Ramos (cell line): ENCODE measurements around the gene EN2.

Source experiments
- in situ Hi-C: fragments of 300-500 bp; cut with MboI; formaldehyde crosslinking; loops from one replicate; pipeline ENCODE4 v1.14.3; 2022; ENCODE audit warnings: low sequenced_read_pairs; ENCODE audit not compliant: unreplicated experiment

EN2 gene

DNA sequence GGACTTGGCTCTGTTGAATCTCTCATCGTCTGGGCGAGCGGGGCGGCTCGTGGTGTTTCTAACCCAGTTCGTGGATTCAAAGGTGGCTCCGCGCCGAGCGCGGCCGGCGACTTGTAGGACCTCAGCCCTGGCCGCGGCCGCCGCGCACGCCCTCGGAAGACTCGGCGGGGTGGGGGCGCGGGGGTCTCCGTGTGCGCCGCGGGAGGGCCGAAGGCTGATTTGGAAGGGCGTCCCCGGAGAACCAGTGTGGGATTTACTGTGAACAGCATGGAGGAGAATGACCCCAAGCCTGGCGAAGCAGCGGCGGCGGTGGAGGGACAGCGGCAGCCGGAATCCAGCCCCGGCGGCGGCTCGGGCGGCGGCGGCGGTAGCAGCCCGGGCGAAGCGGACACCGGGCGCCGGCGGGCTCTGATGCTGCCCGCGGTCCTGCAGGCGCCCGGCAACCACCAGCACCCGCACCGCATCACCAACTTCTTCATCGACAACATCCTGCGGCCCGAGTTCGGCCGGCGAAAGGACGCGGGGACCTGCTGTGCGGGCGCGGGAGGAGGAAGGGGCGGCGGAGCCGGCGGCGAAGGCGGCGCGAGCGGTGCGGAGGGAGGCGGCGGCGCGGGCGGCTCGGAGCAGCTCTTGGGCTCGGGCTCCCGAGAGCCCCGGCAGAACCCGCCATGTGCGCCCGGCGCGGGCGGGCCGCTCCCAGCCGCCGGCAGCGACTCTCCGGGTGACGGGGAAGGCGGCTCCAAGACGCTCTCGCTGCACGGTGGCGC is at the start of gene EN2:
Gene EN2, plus strand, starts transcription at position 19 of the 767 bp plus-strand sequence. Its CDS starts 249 bp downstream, at position 268.
- in situ Hi-C loops = no loop called here

DNA sequence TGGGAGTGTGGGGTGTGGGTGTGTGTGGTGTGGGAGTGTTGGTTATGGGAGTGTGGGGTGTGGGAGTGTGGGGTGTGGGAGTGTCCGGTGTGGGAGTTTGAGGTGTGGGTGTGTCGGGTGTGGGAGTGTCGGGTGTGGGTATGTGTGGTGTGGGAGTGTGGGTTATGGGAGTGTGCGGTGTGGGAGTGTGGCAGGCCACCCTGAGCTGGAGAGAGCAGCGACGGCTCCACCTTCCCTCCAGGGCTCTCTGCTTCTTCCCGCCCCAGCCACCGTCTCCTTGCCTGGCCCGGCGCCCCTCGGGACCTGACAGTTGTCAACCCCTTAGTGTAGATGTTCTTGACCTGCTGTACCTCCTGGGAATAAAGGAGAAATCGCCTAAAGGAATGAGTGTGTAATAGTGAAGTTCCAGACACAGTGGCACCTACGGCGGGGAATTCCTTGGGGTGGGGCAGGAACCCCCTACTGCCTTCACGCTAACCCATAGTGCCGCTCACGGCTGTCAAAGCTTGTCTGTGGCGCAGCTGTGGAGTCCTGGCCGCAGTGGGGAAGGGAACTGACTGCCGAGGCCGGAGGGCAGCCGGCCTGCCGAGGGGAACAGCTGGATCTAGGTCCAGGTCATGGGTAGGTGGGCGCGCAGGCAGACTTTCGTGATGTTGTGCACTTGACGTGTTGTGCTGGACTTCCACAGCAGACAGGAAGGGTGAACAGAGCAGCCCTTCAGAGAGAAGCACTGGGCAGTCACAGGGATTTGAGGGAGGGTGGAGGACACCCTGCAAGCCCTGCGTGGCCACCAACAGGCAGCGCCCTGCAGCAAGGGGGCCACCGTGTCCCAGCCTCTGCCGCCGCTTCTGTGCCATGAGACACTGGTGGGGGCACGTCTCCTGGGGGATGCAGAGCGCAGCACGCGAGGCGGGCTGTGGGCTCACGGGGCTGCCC is 49.0 kb upstream of the EN2 start:
- in situ Hi-C loops = no loop called here

DNA sequence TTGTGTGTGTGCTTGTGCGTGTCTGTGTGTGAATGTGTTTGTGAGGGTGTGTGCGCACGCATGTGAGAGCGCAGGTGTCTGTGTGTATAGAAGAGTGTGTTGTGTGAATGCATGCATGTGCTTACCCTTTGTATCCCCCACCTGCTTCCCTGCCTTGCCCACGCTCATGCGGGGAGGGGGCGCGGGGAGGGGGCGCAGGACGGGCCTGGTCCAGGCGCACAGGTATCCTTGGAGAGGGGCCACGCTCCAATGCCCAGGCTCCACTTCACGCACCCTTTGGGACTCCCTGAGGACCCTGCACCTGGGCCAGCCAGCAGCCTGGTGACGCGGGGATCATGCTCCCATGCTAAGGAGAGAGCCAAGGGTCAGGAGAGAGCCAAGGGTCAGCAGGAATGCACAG is 47.9 kb upstream of the EN2 start:
- in situ Hi-C loops = no loop called here

DNA sequence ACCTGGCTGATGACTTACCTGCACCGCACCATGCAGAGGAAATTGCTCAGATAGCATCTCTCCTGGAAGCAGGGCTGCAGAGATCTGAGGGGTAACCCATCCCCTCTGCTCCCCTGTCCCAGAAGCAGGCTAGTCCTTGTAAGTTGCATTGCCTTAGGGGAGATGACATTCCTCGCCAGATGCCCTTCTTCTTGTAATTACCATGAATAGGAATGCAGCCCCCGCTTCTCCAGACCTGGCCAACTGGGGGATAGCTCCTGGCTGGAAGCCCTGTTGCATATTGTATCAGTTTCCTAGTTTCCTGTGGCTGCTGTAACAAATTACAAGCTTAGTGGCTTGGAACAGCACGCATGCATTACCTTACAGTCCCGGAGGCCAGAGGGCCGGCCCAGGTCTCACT is 47.5 kb upstream of the EN2 start:
- in situ Hi-C loops = no loop called here

DNA sequence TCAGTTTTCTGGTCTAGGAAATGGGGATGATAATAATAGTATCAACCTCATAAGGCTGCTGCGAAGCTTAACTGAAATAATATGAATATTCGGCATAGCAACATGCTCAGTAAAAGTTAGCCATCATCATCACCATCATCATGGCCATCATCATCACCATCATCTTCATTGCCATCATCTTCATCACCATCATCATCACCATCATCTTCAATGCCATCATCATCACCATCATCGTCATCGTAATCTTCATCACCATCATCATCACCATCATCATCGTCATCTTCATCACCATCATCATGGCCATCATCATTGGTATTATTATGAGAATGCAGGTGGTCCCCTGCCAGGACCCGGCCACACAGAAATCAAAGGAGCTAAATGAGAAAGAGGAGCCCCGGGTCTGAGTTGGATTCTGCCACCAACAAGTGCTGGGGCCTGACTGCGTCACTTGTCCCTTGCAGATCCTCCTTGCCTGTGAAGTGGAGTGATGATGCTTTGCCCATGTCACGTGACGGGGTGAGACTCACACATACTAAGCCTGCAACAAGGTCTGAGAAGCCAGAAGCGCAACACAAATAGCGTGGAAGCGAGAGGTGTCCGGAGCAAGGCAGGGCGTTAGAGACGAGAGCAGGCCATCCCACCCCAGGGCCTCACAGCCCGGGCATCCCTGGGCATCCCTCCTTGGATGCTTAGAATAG is 46.1 kb upstream of the EN2 start:
- in situ Hi-C loops = no loop called here

DNA sequence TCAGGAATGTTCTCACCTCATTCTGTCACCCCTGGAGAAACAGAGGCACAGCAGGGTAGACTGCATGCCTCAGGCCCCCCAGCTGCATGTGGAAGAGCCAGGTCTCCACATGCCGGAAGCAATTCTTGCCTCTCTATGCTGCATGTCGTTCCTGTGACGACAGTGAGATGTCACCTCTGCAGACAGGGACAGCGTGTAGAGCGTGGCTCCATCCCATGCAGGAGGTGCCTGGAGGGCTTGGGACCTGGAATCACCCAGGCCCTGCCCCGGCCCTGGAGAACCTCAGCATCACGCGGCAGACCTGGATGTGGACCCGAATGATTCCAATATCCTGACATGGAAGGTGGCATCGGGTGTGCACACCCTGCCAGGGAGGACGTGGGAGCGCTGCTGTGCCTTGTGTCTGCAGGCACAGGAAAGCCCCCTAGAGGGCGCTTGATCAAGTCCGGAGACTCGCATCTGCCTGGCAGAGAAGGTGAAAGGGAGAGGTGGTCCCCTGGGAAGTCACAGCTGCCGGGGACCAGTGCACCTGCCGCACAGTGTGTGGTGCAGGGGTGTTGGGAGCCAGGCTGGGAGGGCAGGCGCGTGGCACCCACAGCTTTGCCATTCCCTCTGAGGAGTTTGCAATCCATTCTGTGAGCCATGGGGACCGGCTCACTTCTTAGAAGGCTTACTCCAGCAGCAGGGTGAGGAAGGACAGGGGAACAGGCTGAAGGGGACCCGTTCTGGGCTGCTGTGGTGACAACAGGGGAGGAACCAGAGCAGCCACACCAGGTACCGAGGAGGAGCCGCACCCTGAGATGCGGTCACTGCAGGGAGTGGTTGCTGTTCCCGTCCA is 45.3 kb upstream of the EN2 start:
- in situ Hi-C loops = no loop called here

DNA sequence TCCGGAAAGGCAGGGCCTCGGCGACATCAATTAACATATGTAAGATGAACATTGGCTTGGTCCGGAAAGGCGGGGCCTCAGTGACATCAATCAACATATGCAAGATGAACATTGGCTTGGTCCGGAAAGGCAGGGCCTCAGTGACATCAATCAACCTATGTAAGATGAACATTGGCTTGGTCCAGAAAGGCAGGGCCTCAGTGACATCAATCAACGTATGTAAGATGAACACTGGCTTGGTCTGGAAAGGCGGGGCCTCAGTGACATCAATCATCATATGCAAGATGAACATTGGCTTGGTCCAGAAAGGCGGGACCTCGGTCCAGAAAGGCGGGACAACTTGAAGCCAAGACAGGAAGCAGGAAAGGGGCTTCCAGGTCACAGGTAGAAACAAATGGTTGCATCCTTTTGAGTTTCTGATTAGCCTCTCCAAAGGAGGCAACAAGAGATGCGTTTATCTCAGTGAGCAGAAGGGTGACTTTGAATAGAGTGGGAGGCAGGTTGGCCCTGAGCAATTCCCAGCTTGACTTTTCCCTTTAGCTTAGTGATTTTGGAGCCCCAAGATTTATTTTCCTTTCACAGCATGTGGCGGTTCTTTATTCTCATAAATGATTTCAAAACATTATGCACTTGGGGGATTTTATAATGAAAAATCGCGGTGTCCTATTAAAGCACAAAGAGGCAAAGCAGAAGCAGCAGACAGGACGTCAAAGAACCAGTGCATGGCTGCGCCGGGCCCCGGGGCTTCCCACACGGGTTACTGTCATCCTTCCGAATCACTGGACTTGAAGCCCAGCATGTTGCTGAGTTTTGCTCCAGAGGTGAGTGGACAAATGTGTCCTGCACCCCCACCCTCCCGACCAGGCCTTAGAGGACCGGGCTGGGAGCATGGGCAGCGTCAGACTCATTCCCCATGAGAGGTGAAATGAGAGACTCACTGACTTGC is 43.1 kb upstream of the EN2 start:
- in situ Hi-C loops = no loop called here

DNA sequence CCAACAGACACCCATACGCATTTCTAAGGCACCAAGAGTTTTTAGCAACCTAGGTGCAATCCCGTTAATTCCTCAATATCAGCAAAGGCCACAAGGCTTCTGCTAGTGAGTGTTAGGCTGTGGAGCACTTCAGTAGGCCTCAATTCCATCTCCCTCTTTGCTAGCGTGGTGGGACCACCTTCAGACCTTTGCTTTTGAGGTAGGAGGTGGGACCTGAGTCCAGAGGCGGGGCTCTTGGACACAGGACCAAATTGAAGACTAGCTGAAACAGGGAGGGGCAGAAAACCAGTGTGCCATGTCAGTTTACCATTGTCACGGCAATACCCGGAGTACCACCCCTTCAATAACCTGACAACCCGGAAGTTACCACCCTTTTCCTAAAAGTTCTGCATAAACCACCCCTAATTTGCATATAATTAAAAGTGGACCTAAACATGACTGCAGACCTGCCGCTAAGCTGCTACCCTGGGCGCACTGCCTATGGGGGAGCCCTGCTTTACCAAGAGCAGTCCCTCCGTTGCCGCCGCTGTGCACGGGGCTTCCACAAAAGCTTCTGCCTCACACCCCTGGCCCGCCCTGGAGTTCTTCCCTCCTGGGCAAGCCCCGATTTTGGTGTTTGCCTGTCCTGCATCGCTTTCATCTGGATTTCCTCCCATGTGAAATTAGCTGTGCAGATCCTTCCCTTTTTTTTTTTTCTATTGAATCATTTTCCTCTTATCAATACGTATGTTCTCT is 41.1 kb upstream of the EN2 start:
- in situ Hi-C loops = no loop called here

DNA sequence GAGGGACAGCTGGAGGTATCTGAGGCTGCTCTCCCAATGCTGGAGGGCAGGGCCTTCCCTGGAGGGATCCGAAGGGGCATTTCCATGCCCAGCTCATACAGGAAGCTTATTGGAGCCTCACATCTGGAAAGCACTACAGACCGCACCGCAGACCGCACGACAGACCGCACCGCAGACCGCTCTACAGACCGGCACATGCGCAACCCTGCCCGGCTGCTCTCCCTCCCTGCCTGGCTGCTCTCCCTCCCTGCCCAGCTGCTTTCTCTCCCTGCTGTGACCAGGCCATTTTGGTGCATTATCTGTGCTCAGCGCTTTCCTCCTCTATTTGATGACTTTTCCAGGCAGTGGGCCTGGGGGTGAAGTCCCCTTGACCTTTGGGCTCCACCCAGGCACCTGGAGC is 39.6 kb upstream of the EN2 start:
- in situ Hi-C loops = no loop called here

DNA sequence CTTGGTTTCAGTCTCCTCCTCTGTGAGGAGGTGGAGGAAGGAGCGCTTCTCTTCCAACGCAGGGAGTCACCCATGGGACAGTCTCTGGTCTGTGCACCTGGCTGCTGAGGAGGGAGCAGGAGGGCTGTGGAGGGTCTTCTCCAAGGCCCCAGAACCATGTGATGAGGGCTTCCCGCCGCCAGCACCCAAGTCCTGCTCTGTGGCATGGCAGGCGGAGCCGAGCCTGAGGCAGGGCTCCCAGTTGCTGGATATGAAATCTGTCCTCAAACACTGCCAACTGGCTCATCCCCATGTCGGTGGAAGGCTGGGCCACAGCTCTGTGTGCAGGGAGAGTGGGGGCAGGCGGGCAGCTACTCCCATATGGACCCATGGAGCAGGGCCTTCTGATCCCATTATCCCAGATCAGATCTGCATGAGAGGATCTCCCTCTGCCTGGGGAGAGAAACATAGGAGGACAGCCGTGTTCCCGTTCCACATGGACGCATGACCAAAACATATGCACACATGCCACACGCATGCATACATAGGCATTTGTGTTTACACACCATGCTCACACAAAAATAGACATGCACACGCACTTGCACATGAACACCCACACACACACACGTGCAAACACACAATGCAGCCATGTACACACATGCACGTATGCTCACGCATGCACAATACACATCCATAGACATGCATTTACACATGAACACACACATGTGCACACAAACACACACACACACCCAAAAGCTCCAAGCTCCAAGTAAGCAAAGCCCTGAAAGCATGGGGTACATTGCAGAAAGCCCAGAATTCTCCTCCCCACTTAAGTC is 38.8 kb upstream of the EN2 start:
- in situ Hi-C loops = no loop called here

DNA sequence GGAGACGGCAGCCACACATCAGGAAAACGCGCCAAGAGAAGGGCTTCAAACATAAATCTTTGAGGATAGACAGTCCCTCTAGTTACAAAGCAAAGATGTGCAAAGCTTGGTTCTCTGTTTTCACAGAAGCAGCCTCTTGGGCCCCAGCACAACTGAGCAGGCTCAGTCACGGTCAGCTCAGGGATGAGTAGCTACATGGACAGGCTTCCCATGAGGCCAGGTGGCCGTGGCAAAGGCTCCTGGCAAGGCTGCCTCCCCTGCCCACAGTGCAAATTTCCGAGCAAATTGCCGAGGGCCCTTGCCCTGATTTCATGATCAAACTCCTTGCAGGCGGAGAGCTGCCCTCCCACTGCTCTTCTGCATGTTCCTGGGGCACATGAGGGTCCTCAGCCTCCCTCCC is 37.8 kb upstream of the EN2 start:
- in situ Hi-C loops = no loop called here

DNA sequence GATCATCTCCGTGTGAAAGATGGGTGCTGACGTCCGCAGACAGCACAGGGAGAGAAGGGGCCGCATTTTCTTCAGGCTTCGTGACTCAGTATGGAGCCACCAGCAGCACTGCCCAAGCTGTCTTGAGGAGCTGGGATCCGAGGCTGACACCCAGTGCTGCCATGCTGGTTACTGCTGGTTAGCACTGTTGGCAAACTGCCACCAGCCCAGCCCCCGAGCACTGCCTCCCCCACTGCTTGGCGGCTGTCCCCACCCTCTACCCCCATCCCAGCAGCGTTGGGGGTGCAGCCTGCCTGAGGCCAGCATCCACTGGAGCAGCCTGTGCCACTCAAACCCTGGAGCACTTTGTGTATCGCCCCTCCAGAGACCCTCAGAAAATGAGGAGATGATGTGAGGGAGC is 35.8 kb upstream of the EN2 start:
- in situ Hi-C loops = no loop called here

DNA sequence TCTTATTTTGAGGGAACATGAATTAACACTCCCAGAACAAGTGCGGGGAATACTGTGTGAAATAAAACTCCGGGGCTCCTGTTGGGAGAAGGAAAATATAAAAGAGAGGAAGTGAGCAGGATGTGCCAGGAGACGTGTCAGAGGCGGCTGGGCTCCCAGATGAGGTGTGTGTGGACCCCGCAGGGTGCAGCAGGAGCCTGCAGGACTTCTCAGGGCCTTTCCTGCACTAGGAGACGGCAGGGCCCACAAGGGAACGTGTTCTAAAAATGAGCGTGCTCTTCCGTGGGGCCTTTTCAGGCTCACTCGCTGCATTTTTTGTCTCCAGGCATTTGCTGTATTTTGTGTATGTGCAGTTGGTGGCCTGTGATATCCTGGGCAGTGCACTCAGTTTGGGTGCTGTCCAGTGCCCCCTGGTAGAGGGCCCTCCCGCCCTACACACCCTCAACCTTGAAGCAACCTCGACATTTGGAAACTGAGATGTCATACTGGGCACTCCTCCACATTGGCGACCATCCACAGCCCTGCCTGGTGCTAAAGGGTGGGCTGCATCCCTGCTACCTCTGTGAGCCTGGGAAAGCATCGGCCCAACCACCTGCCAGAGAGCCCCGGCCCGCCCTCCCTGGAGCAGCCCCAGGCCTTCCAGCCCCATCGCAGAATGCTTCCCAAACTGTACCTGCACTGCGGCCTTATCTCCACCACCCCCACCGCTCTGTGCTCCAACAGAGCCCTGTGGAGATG is 35.2 kb upstream of the EN2 start:
- in situ Hi-C loops = no loop called here

DNA sequence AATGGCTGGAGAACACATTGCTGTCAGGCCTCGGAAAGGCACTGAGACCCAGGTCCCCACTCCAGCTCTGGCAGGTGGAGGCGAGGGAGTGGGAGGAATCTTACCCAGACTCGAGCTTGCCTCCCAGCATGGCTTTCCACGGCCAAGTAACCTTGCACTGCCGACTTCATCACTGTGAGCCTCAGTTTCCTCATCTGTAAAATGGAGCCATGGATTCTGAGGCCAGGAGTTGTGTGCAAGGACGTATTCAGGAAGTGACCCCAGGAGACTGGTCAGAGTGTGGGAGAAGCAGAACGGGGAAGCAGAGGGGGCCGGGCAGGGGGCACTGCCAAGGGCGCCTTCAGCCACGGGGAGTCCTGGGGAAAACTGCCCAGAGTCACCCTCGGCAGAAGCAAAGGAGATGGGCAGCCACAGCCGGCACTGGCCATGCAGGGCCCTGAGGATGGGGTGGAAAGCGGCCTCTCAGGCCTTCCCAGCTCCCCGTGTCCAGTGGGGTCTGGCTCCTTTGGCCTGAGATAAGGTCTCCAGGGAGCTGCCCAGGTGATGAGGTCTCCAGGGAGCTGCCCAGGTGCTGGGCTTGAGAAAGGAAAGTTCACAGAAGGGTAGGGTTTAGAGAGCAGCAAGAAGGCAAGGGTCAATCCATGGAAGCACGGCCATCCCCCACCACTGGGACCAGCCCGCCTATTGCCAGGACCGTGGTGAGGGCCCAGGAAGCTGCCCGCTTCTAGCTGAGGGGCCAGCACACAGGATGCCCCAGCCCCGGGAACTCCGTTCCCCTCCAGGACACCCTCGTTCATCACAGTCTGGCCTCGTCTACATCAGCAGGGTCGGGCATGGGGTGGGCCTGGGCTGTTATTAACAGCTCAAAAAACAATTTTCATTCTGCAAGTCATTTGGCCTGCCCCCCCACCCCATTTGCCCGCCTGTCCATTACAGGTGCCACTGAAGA is 34.3 kb upstream of the EN2 start:
- in situ Hi-C loops = no loop called here

DNA sequence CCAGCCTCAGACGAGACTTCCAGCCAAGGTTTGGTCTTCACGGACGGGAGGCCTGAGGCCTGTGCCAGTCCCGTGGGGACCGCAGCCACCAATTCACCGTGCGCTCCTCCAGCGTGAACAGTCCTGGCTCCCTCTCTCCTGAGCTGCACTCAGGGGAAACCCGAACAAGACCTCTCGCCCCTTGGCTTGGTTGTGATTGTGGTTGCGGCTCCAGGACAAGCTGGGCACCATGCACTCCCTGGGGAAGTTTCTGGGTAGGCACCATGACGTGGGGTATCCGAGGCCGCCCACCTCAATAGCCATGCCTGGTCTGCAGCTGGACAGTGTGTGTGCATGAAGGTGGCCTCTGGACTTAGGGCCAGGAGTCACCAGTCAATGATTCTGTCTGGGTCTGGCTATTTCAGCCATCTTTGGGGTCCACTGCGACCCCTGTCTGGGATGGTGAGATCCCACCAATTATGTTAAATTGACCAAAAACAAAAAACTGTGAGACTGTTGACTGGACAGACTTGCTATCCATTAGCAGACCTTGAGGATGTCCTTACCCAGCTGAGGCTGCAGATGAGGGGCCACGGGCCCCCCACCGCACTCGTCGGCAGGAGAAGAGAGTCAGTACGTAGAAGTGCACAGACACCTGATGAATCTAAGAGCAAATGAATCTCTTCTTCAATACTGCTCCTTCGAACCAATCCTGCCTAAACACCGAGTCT is 33.5 kb upstream of the EN2 start:
- in situ Hi-C loops = no loop called here
